AG09309 (cell line): ENCODE measurements around the gene LEFTY1.

Experiments used
- DNase-seq: peaks from one replicate; pipeline ENCODE4 v3.0.0-alpha.2; 2010; ENCODE audit warnings: low read depth
- H3K4me3 ChIP-seq: 2 replicates; pipeline ENCODE4 v1.5.1; 2011; ENCODE audit warnings: mild to moderate bottlenecking, low read depth, low read length, moderate library complexity; ENCODE audit not compliant: control insufficient read depth
- TF ChIP-seq, protein P1 (sequence below): IDR thresholded peaks from 2 replicates; pipeline ENCODE4 v1.5.1; 2011; ENCODE audit warnings: mild to moderate bottlenecking, low read depth, low read length, inconsistent platforms; ENCODE audit not compliant: insufficient read depth, control insufficient read depth; ENCODE audit errors: missing control alignments

Gene LEFTY1

DNA sequence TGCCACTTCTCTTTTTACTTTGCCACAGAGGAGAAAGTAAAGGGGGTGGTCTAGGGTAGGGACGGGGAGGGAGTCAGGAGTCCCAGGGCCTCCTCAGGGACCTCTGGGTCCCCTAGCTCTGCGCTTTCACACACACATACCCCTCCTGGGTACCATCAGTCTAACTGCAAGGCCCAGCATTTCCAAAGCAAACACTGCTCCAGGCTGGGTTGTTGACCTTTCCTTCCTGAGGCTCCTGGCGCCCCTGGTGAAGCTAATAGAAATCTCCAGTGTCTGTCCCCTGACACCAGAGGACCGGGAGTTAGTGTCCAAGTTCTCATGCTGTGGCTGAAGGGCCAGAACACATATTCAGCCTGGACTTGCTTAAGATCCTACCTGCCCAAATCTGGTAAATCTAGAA is 10.7 kb downstream of the LEFTY1 start:
- DNase-seq, result no peak
- no peak overlapping the region for H3K4me3 ChIP-seq
- TF ChIP-seq, protein P1, sequence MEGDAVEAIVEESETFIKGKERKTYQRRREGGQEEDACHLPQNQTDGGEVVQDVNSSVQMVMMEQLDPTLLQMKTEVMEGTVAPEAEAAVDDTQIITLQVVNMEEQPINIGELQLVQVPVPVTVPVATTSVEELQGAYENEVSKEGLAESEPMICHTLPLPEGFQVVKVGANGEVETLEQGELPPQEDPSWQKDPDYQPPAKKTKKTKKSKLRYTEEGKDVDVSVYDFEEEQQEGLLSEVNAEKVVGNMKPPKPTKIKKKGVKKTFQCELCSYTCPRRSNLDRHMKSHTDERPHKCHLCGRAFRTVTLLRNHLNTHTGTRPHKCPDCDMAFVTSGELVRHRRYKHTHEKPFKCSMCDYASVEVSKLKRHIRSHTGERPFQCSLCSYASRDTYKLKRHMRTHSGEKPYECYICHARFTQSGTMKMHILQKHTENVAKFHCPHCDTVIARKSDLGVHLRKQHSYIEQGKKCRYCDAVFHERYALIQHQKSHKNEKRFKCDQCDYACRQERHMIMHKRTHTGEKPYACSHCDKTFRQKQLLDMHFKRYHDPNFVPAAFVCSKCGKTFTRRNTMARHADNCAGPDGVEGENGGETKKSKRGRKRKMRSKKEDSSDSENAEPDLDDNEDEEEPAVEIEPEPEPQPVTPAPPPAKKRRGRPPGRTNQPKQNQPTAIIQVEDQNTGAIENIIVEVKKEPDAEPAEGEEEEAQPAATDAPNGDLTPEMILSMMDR, result no peak

DNA sequence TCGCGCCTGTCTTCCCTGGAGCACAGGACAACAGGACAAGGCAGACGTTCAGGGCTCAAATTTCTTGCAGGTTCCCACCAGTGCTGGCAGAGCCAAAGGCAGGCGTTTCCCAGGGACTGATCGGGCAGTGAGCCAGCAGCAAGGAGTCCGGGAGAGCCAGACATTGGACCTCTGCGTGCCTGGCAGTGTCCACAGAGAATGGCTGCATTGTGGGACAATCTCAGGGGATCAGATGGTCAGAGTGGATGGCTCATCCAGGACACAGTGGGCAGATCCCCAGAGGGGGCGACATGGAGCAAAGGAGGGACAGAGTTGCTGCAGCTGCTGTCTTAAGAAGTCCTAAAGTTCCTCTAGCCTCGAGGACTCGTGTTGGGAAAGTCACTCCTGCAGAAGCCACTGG is 11.4 kb downstream of the LEFTY1 start:
- no peak for DNase-seq
- no peak overlapping the region for H3K4me3 ChIP-seq
- TF ChIP-seq, protein P1, result peak; percentile 69

DNA sequence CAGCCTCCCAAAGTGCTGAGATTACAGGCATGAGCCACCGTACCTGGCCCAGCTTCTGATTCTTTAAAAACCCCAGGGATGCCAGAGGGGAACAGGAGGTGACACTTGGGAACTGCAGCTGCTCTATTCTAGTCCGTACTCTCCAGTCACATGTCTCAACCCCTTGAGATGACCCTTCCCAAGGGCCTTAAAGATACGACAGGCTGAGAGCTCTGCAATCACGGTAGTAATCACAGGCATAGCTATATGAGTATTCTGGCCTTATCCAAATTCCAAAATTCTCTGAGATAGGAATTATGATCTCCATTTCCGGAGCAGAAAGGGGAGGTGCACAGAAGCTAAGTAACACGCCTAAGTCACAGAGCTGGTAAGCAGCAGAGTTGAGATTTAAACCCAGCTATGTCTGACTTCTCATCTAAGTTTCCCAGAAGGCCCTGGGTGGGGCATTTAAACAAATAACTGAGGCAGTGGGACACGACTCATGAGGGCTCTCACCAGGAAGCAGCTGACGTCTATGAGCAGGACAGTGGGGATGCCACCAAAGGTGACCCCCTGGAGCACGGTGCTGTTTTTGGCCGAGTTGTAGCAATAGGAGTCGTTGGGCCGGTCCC is 11.9 kb downstream of the LEFTY1 start:
- no peak for DNase-seq
- no peak overlapping the region for H3K4me3 ChIP-seq
- TF ChIP-seq, protein P1, result no peak

DNA sequence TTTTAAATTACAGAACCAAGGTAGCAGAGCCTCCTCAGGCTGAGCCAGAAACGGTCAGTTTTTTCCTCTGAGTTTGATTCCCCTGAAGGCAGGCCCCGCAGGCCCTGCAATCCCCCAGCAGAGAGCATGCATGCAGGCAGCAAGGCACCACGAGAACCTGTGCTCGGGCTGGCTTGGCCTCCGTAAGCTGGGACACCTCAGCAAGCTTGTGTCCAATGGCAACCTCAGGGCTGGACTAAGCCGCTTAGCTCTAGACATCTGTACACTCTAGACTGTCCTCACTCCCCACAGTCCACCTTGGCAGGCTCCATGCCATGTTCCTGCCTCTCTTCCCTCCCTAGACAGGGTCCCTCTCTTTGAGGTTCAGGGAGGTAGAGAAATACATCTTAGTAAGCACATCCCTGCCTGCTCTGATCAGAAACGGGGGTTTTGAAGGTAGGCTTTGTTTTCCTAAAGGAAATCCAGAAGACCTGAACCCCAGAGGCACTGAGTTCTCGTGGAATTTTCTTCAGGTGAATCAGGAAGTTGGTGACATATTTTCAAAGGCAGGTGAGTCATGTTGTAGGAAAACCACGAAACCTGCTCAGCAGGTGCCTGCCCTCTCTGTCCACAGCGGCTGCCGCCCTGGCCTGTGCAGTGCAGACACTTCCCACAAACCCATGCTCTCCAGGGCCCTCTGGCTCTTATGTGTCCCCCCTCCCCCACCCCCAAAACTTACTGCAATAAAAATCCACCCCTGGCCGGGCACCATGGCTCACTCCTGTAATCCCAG is 13.7 kb downstream of the LEFTY1 start:
- TF ChIP-seq, protein P1, result no peak
- H3K4me3 ChIP-seq, result no peak overlapping the region
- no peak for DNase-seq

DNA sequence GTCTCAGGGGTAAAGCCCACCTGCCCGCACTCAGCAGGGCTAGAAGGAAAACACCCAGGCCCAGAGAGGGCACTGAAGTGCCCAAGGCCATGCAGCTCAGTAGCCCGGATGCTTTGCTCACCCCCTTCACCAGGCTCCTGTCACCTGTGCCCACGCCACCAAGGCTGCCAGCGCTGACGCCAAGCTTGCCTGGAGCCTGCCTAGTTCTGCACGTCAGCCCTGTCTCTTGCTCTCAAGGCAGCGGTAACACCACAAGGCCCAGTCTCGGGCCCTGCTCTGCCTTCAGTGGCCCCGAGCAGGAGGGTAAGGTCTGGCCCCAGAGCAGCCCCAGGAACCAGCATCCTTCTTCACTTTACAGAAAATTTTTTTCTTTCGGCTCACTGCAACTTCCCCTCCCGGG is 14.5 kb downstream of the LEFTY1 start:
- DNase-seq, result no peak
- TF ChIP-seq, protein P1, result no peak
- H3K4me3 ChIP-seq, result no peak overlapping the region

DNA sequence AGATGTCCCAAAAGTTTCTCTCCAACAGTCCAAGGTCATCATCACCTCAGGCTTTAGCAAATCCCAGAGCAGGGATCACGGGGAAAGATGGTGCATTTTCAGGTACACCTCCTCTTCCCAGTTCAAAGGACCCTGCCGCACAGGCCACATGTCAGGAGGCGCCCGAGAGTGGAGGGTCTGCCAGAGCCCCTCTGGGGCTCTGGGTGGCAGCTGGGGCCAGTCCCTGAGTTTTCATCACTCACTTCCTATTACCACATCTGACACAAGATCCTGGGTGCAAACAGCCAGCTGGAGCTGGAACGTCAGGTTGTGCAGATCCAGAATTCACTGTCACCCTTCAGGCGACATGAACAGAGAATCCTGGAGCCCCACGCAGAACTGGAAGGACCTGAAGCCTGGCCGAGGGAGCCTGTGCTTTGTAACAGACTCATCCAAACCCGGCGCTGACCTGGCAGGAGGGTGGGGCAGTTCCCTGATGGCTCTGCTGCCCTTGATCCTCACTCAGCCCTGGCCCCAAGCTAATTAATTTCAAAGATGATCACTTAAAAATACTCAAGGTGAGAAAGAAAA is 15.6 kb downstream of the LEFTY1 start:
- TF ChIP-seq, protein P1, result no peak
- H3K4me3 ChIP-seq, result no peak overlapping the region
- no peak for DNase-seq
